Gastroesophageal sphincter (tissue), 4 donors: ENCODE results near the gene ZP1. TPM values are rescaled to one million over a fixed set of nuclear protein-coding genes. Genes with fewer than 3 reads are reported as not detected.

Experiments used
- ATAC-seq: fragments of 150-250 bp; one replicate; pipeline ENCODE4 v1.9.1; 2016; ENCODE audit warnings: mild to moderate bottlenecking, moderate library complexity
- H3K27ac ChIP-seq, 4 donors: fragments of 200-600 bp; sonication (generic) in 3 of 4; 1 replicate in 3 of 4; 2 replicates in 1 of 4; pipeline ENCODE4 v1.5.1; 2016 to 2019
- H3K27me3 ChIP-seq: fragments of 200-600 bp; sonication (generic); one replicate; pipeline ENCODE4 v1.5.1; 2019
- H3K36me3 ChIP-seq, 2 donors: fragments of 200-600 bp; sonication (generic); one replicate each; pipeline ENCODE4 v1.5.1; 2019; ENCODE audit warnings: control low read depth in 1 of 2
- H3K4me1 ChIP-seq, 3 donors: fragments of 200-600 bp; sonication (generic); 1 replicate in 2 of 3; 2 replicates in 1 of 3; pipeline ENCODE4 v1.5.1; 2016 to 2019; ENCODE audit warnings: control low read depth in 2 of 3
- H3K4me3 ChIP-seq, 2 donors: fragments of 200-600 bp; sonication (generic); one replicate each; pipeline ENCODE4 v1.5.1; 2019; ENCODE audit warnings: mild to moderate bottlenecking in 1 of 2, moderate library complexity in 1 of 2
- H3K9me3 ChIP-seq, 3 donors: fragments of 200-600 bp; sonication (generic); one replicate each; pipeline ENCODE4 v1.5.1; 2017 to 2019; ENCODE audit warnings: control low read depth in 2 of 3
- CTCF ChIP-seq, 4 experiments: fragments of 200-600 bp in 2 of 4; fragments of 450-650 bp in 2 of 4; sonication (generic) in 1 of 4; IDR thresholded peaks; one replicate each; pipeline ENCODE4 v1.5.1; 2017 to 2019; ENCODE audit warnings: antibody characterized with exemption in 4 of 4, mild to moderate bottlenecking in 2 of 4, moderate library complexity in 2 of 4
- EP300 ChIP-seq: sonication (generic); formaldehyde crosslinking; IDR thresholded peaks from one replicate; pipeline ENCODE4 v1.6.1; 2017; ENCODE audit warnings: antibody characterized with exemption, mild to moderate bottlenecking
- POLR2A ChIP-seq, 2 donors: fragments of 450-650 bp; IDR thresholded peaks; one replicate each; pipeline ENCODE4 v1.6.1; 2017; ENCODE audit warnings: antibody characterized with exemption in 2 of 2, mild to moderate bottlenecking in 2 of 2, moderate library complexity in 1 of 2
- POLR2AphosphoS5 ChIP-seq: sonication (generic); formaldehyde crosslinking; IDR thresholded peaks from one replicate; pipeline ENCODE4 v1.6.1; 2017; ENCODE audit warnings: antibody characterized with exemption
- WGBS, 2 donors: methylation state at CpG; one replicate each; pipeline ENCODE4 v1.1.5; 2018; ENCODE audit warnings: low coverage in 1 of 2; 5-methylcytosine and 5-hydroxymethylcytosine counted together
- total RNA-seq, 4 donors: library from RNA; depleted of rRNA; stranded (reverse); fragments of >200 nt; gene quantifications; one replicate each; pipeline ENCODE4 v1.1.0, GENCODE V29; 2016

ZP1 gene
- total RNA-seq, 4 donors from 2014 or later, result not detected

GRCh38 chr11:60870276-60870675 is 2.9 kb downstream of the ZP1 start:
- Histone ChIP-seq H3K27ac (no peak overlapping the region), H3K36me3 (no peaks in the 10 kb centered on the region), H3K4me3 (no peak overlapping the region), H3K27me3 (no peaks in the 10 kb centered on the region), H3K9me3 (no peaks in the 10 kb centered on the region), H3K4me1 (peaks cover 0 to 56% (median 6%) of the 10 kb centered on the region in 3 donors)
- WGBS, 2 donors, result no CpG with 5 or more reads among the region's 3 CpGs
- ATAC-seq, result no peak
- no peak for TF ChIP-seq CTCF (IDR thresholded peaks at IDR 0.05)
- no peak for TF ChIP-seq EP300
- TF ChIP-seq POLR2A (IDR thresholded peaks at IDR 0.05), result no peak
- TF ChIP-seq POLR2AphosphoS5, result no peak

GRCh38 chr11:60870733-60871377 is 3.5 kb downstream of the ZP1 start:
- ATAC-seq, result no peak
- Histone ChIP-seq H3K27ac (no peak overlapping the region), H3K27me3 (no peaks in the 10 kb centered on the region), H3K4me3 (no peak overlapping the region), H3K9me3 (no peaks in the 10 kb centered on the region), H3K36me3 (no peaks in the 10 kb centered on the region), H3K4me1 (peaks cover 0 to 57% (median 6%) of the 10 kb centered on the region in 3 donors)
- WGBS, 2 donors, result 89 to 100% methylated on average over 2 to 6 of the region's 13 CpGs
- TF ChIP-seq EP300 (no peak), POLR2A (IDR thresholded peaks at IDR 0.05) (no peak)

- Histone ChIP-seq H3K9me3 (no peaks in the 10 kb centered on the region), H3K27ac (no peak overlapping the region), H3K36me3 (no peaks in the 10 kb centered on the region), H3K4me1 (peaks cover 0 to 57% (median 6%) of the 10 kb centered on the region in 3 donors), H3K27me3 (no peaks in the 10 kb centered on the region), H3K4me3 (no peak overlapping the region)
- WGBS, 2 donors, result 77 to 80% methylated on average over 3 to 4 of the region's 7 CpGs
- TF ChIP-seq POLR2A (IDR thresholded peaks at IDR 0.05), result no peak
- no peak for ATAC-seq
Measured at GRCh38 chr11:60871378-60872061, 4.2 kb downstream of the ZP1 start.

- 100% methylated on average over 2 of the region's 6 CpGs for WGBS, 2 donors
- Histone ChIP-seq H3K27ac (peak overlapping the region in 1 of 4 donors; percentile 14), H3K9me3 (no peaks in the 10 kb centered on the region), H3K27me3 (no peaks in the 10 kb centered on the region), H3K4me1 (peaks cover 0 to 58% (median 6%) of the 10 kb centered on the region in 3 donors), H3K4me3 (no peak overlapping the region), H3K36me3 (no peaks in the 10 kb centered on the region)
- TF ChIP-seq EP300 (no peak), POLR2A (IDR thresholded peaks at IDR 0.05) (no peak), POLR2AphosphoS5 (no peak)
- ATAC-seq, result peak; percentile 60
Measured at GRCh38 chr11:60872124-60872960, 5.0 kb downstream of the ZP1 start.

- WGBS, 2 donors, result 56 to 71% methylated on average over 7 to 13 of the region's 16 CpGs
- TF ChIP-seq POLR2AphosphoS5, result no peak
- no peak for TF ChIP-seq EP300
- no peak for TF ChIP-seq CTCF (IDR thresholded peaks at IDR 0.05)
- TF ChIP-seq POLR2A (IDR thresholded peaks at IDR 0.05), result no peak
- no peak for ATAC-seq
- no peaks in the 10 kb centered on the region for H3K27me3 ChIP-seq
- H3K36me3 ChIP-seq, result no peaks in the 10 kb centered on the region
- H3K4me1 ChIP-seq, result peaks cover 0 to 65% (median 7%) of the 10 kb centered on the region in 3 donors
- H3K27ac ChIP-seq, result peak overlapping the region in 1 of 4 donors; percentile 14
- H3K9me3 ChIP-seq, result no peaks in the 10 kb centered on the region
- H3K4me3 ChIP-seq, result no peak overlapping the region
Measured at GRCh38 chr11:60872961-60873524, 5.7 kb downstream of the ZP1 start.

- no peaks in the 10 kb centered on the region for H3K9me3 ChIP-seq
Measured at GRCh38 chr11:60873533-60873932, 6.2 kb downstream of the ZP1 start.

More at GRCh38 chr11:60873533-60873932, 6.2 kb downstream of the ZP1 start:
- WGBS, 2 donors, result 80 to 81% methylated on average over 4 to 7 of the region's 12 CpGs
- Histone ChIP-seq H3K27ac (no peak overlapping the region), H3K4me3 (no peak overlapping the region), H3K27me3 (no peaks in the 10 kb centered on the region), H3K4me1 (peaks cover 0 to 69% (median 10%) of the 10 kb centered on the region in 3 donors), H3K36me3 (no peaks in the 10 kb centered on the region)
- ATAC-seq, result no peak
- TF ChIP-seq POLR2A (IDR thresholded peaks at IDR 0.05) (no peak), POLR2AphosphoS5 (no peak), EP300 (no peak), CTCF (IDR thresholded peaks at IDR 0.05) (no peak)
